HepG2 (cell line): ENCODE measurements around the gene SAMD8. TPM values are rescaled to one million over a fixed set of nuclear protein-coding genes. Genes with fewer than 3 reads are reported as not detected.
A peak's percentile ranks its signal among the peaks of the same experiment; 100 is the strongest.

Source experiments
- ATAC-seq: fragments of 200-7000 bp; cut with Tn5 transposase; 3 replicates; pipeline ENCODE4 v1.9.1; 2020; ENCODE audit warnings: mild to moderate bottlenecking, moderate library complexity
- BruUV-seq: library from RNA; stranded (reverse); fragments of 400-500 nt; replicated peaks from 2 replicates; lab custom pipeline; 2021; lab: Mats Ljungman, UMichigan
- CTCF ChIA-PET: fragments of 300-600 bp; formaldehyde crosslinking; extraction: SDS; loops from one replicate; lab custom pipeline; 2021; ENCODE audit warnings: low total read pairs, inconsistent platforms, low intra/inter-chr PET ratio; lab: Yijun Ruan, JAX
- POLR2A ChIA-PET: fragments of 350-600 bp; sonication (Branson Sonifier 250); formaldehyde crosslinking; loops from one replicate; lab custom pipeline; 2020; ENCODE audit warnings: antibody characterized with exemption, inconsistent platforms; lab: Yijun Ruan, JAX
- DNase-seq: peaks from one replicate; pipeline ENCODE4 v3.0.0-alpha.2; 2015; ENCODE audit warnings: low spot score
- FAIRE-seq: peaks from 3 replicates; lab custom pipeline; 2011; peaks lifted over from hg19 to GRCh38; lab: Jason Lieb, UNC
- H2AFZ ChIP-seq: one replicate; pipeline ENCODE4 v1.6.1; 2011; ENCODE audit warnings: low read length, inconsistent platforms
- H3K27ac ChIP-seq: fragments of 300-600 bp; 3 replicates; pipeline ENCODE4 v1.8.0; 2011; ENCODE audit warnings: mixed run types, mild to moderate bottlenecking, mixed read lengths, low read length, inconsistent platforms; ENCODE audit not compliant: insufficient read depth; ENCODE audit errors: extremely low read length
- H3K27me3 ChIP-seq, 2 experiments: fragments of 200-600 bp in 1 of 2; 2 replicates in 1 of 2; 3 replicates in 1 of 2; pipeline versions ENCODE4 v1.6.0 to v1.8.0; 2011; ENCODE audit warnings: low read length in 2 of 2, mild to moderate bottlenecking in 2 of 2, moderate library complexity in 2 of 2, inconsistent platforms in 1 of 2; ENCODE audit not compliant: insufficient read depth in 2 of 2, control insufficient read depth in 1 of 2
- H3K36me3 ChIP-seq, 2 experiments: fragments of 200-600 bp in 1 of 2; replicated peaks in 1 of 2; 2 replicates in 1 of 2; 3 replicates in 1 of 2; pipeline versions ENCODE4 v1.5.1 to v1.8.0; 2011; ENCODE audit warnings: low read length in 2 of 2, inconsistent platforms in 1 of 2; ENCODE audit not compliant: insufficient read depth in 2 of 2, control insufficient read depth in 1 of 2
- H3K4me1 ChIP-seq: 2 replicates; pipeline ENCODE4 v1.5.1; 2012; ENCODE audit warnings: low read length, inconsistent platforms; ENCODE audit not compliant: insufficient read depth
- H3K4me2 ChIP-seq: 2 replicates; pipeline ENCODE4 v1.6.0; 2011; ENCODE audit warnings: low read depth, low read length, inconsistent platforms
- H3K4me3 ChIP-seq, 3 experiments: fragments of 200-600 bp in 1 of 3; sonication (generic), shearing (Covaris generic) in 1 of 3; replicated peaks in 1 of 3; 2 replicates each; pipeline ENCODE4 v1.5.1; 2011 to 2016; ENCODE audit warnings: low read length in 3 of 3, inconsistent platforms in 2 of 3, low read depth in 2 of 3, mild to moderate bottlenecking in 2 of 3, control low read depth in 1 of 3, mixed read lengths in 1 of 3; ENCODE audit not compliant: insufficient read depth in 1 of 3
- H3K79me2 ChIP-seq: one replicate; pipeline ENCODE4 v1.6.1; 2011; ENCODE audit warnings: low read length, inconsistent platforms; ENCODE audit not compliant: insufficient read depth
- H3K9ac ChIP-seq: 2 replicates; pipeline ENCODE4 v1.6.0; 2011; ENCODE audit warnings: mild to moderate bottlenecking, low read depth, low read length, inconsistent platforms; ENCODE audit not compliant: insufficient read depth
- H3K9me3 ChIP-seq: 2 replicates; pipeline ENCODE4 v1.5.1; 2012; ENCODE audit warnings: mild to moderate bottlenecking, low read length
- H4K20me1 ChIP-seq: 2 replicates; pipeline ENCODE4 v1.6.0; 2011; ENCODE audit warnings: inconsistent platforms, mild to moderate bottlenecking, low read length, moderate library complexity; ENCODE audit not compliant: insufficient read depth
- ARNTL ChIP-seq: sonication (generic); formaldehyde crosslinking; IDR thresholded peaks from 2 replicates; pipeline ENCODE4 v1.4.0; 2020; ENCODE audit warnings: mild to moderate bottlenecking, missing genetic modification reagents
- CC2D1A ChIP-seq: sonication (generic); formaldehyde crosslinking; IDR thresholded peaks from 2 replicates; pipeline ENCODE4 v1.8.1; 2023; ENCODE audit warnings: mild to moderate bottlenecking, missing genetic modification reagents
- GLI4 ChIP-seq: sonication (generic); formaldehyde crosslinking; IDR thresholded peaks from 2 replicates; pipeline ENCODE4 v1.5.1; 2020; ENCODE audit warnings: missing genetic modification reagents, mild to moderate bottlenecking, moderate library complexity, borderline replicate concordance
- HDAC2 ChIP-seq: sonication (generic); formaldehyde crosslinking; IDR thresholded peaks from 2 replicates; pipeline ENCODE4 v1.4.0; 2020; ENCODE audit warnings: missing genetic modification reagents
- KAT2B ChIP-seq: fragments of 150-350 bp; IDR thresholded peaks from 2 replicates; pipeline ENCODE4 v1.6.1; 2014; ENCODE audit warnings: low read depth, low read length, borderline replicate concordance
- MEIS2 ChIP-seq: sonication (generic); formaldehyde crosslinking; IDR thresholded peaks from 2 replicates; pipeline ENCODE4 v1.9.0; 2021; ENCODE audit warnings: mild to moderate bottlenecking, missing genetic modification reagents
- NR2F2 ChIP-seq: IDR thresholded peaks from 2 replicates; pipeline ENCODE4 v1.6.1; 2012; ENCODE audit warnings: low read depth, inconsistent platforms, borderline replicate concordance
- POGK ChIP-seq: sonication (generic); formaldehyde crosslinking; conservative IDR thresholded peaks from 2 replicates; pipeline ENCODE4 v1.8.0; 2022; ENCODE audit warnings: mild to moderate bottlenecking, moderate library complexity, missing genetic modification reagents
- REPIN1 ChIP-seq: sonication (generic); formaldehyde crosslinking; IDR thresholded peaks from 2 replicates; pipeline ENCODE4 v1.8.0; 2022; ENCODE audit warnings: missing genetic modification reagents, low read depth, mild to moderate bottlenecking, borderline replicate concordance
- SAP130 ChIP-seq: IDR thresholded peaks from 2 replicates; pipeline ENCODE4 v1.6.1; 2016; ENCODE audit warnings: low read depth
- SMYD3 ChIP-seq: sonication (generic); formaldehyde crosslinking; IDR thresholded peaks from 2 replicates; pipeline ENCODE4 v1.8.1; 2023; ENCODE audit warnings: mild to moderate bottlenecking, missing genetic modification reagents
- SOX5 ChIP-seq: IDR thresholded peaks from 2 replicates; pipeline ENCODE4 v1.6.1; 2016; ENCODE audit warnings: borderline replicate concordance
- ZBTB14 ChIP-seq: sonication (generic); formaldehyde crosslinking; IDR thresholded peaks from 2 replicates; pipeline ENCODE4 v1.4.0; 2020; ENCODE audit warnings: missing genetic modification reagents
- ZBTB43 ChIP-seq: sonication (generic); formaldehyde crosslinking; conservative IDR thresholded peaks from 2 replicates; pipeline ENCODE4 v1.4.0; 2020; ENCODE audit warnings: missing genetic modification reagents
- ZNF83 ChIP-seq: sonication (generic); formaldehyde crosslinking; IDR thresholded peaks from 2 replicates; pipeline ENCODE4 v1.4.0; 2020; ENCODE audit warnings: missing genetic modification reagents, mild to moderate bottlenecking, borderline replicate concordance
- ZNF891 ChIP-seq: sonication (generic); formaldehyde crosslinking; IDR thresholded peaks from 2 replicates; pipeline ENCODE4 v1.5.0; 2020; ENCODE audit warnings: mild to moderate bottlenecking, missing genetic modification reagents
- WGBS: methylation state at CpG from one replicate; pipeline ENCODE4 v1.1.6; 2017; ENCODE audit warnings: low lambda C conversion rate; 5-methylcytosine and 5-hydroxymethylcytosine counted together
- in situ Hi-C: cut with HindIII; loops from 2 replicates; pipeline ENCODE4 v1.10.0; 2017; ENCODE audit warnings: low pct_unique_long_range_greater_than_20kb; ENCODE audit not compliant: extremely low pct_ligation_motif_present
- intact Hi-C: fragments of 100-400 bp; cut with micrococcal nuclease; formaldehyde crosslinking; loops from one replicate; pipeline ENCODE4 v1.10.0; 2022; ENCODE audit not compliant: unreplicated experiment
- polyA plus RNA-seq, 8 experiments: library from polyadenylated mRNA; depleted of rRNA in 3 of 8; stranded (reverse) in 7 of 8; unstranded in 1 of 8; fragments of >200 nt; fragmentation: Illumina TruSeq in 4 of 8; extraction: Trizol in 4 of 8; gene quantifications; 2 replicates each; pipeline versions ENCODE4 v1.2.1 to v1.2.3, GENCODE V29; 2011 to 2016; ENCODE audit warnings: low read depth in 4 of 8, missing spikeins in 1 of 8, mixed read lengths in 1 of 8; ENCODE audit not compliant: insufficient read depth in 1 of 8
- total RNA-seq, 5 experiments: library from RNA; depleted of rRNA; stranded (reverse); fragments of >200 nt; fragmentation: Illumina TruSeq; extraction: Trizol; gene quantifications; 2 replicates each; pipeline ENCODE4 v1.2.3, GENCODE V29; 2016; ENCODE audit warnings: low read depth in 1 of 5
- TF ChIP-seq, protein P1 (sequence below): sonication (generic); formaldehyde crosslinking; IDR thresholded peaks from 2 replicates; pipeline ENCODE4 v1.5.0; 2020; ENCODE audit warnings: mild to moderate bottlenecking, missing genetic modification reagents, borderline replicate concordance

SAMD8 gene
- total and polyA plus RNA-seq, 2 of the 13 experiments (the other 11 are each of a cell fraction or from before 2014, with no cell fraction given), result 10.4 to 13.2 TPM

GRCh38 chr10:75168275-75168674 lies 56.8 kb downstream of the SAMD8 start:
- in situ Hi-C loops (no loop called here), intact Hi-C loops (loop anchor here (1.0 to 2.0 kb wide), 2 partner anchors 21 to 43 kb away; no protein-coding TSS in a partner anchor)
- Histone ChIP-seq H3K79me2 (peaks cover 2% of the 10 kb centered on the region), H2AFZ (no peak overlapping the region), H4K20me1 (no peaks in the 10 kb centered on the region), H3K4me3 (no peak overlapping the region), H3K4me1 (peaks cover 51% of the 10 kb centered on the region), H3K36me3 (peaks cover 3 to 4% of the 10 kb centered on the region in 2 experiments; a peak in 3 of 5 replicates), H3K4me2 (peak overlapping the region; percentile 43), H3K9ac (no peak overlapping the region), H3K27me3 (no peaks in the 10 kb centered on the region), H3K27ac (peak overlapping the region; percentile 53), H3K9me3 (no peaks in the 10 kb centered on the region)
- ChIA-PET POLR2A (interaction anchor here (0.9 to 1.8 kb wide), 4 partner anchors 20 to 57 kb away, joined by 3 to 5 read pairs (median 4); partner anchors contain the start of gene SAMD8), CTCF (no interaction called here)
- DNase-seq, result peak; percentile 90
- ATAC-seq, result peak; percentile 91
- peak; percentile 86 for FAIRE-seq
- BruUV-seq, result no TSS peak
- 0% methylated on average over 6 of the region's 6 CpGs for WGBS
- no peak for TF ChIP-seq REPIN1 (CRISPR knock-in tag)
- peak; percentile 80; the same call in 1 of the 2 replicates for TF ChIP-seq SOX5 (CRISPR knock-in tag)
- no peak for TF ChIP-seq ZBTB14
- TF ChIP-seq ZBTB43 (CRISPR knock-in tag), result no peak
- TF ChIP-seq ZNF891 (CRISPR knock-in tag), result no peak
- no peak for TF ChIP-seq ZNF83 (CRISPR knock-in tag)
- TF ChIP-seq KAT2B, result peak; percentile 11; the same call in 1 of the 2 replicates
- TF ChIP-seq ARNTL (CRISPR knock-in tag), result no peak
- TF ChIP-seq NR2F2, result peak; percentile 87
- TF ChIP-seq SMYD3 (CRISPR knock-in tag), result no peak
- TF ChIP-seq CC2D1A, result no peak
- TF ChIP-seq HDAC2, result peak; percentile 87
- no peak for TF ChIP-seq POGK (CRISPR knock-in tag)
- TF ChIP-seq, protein P1, sequence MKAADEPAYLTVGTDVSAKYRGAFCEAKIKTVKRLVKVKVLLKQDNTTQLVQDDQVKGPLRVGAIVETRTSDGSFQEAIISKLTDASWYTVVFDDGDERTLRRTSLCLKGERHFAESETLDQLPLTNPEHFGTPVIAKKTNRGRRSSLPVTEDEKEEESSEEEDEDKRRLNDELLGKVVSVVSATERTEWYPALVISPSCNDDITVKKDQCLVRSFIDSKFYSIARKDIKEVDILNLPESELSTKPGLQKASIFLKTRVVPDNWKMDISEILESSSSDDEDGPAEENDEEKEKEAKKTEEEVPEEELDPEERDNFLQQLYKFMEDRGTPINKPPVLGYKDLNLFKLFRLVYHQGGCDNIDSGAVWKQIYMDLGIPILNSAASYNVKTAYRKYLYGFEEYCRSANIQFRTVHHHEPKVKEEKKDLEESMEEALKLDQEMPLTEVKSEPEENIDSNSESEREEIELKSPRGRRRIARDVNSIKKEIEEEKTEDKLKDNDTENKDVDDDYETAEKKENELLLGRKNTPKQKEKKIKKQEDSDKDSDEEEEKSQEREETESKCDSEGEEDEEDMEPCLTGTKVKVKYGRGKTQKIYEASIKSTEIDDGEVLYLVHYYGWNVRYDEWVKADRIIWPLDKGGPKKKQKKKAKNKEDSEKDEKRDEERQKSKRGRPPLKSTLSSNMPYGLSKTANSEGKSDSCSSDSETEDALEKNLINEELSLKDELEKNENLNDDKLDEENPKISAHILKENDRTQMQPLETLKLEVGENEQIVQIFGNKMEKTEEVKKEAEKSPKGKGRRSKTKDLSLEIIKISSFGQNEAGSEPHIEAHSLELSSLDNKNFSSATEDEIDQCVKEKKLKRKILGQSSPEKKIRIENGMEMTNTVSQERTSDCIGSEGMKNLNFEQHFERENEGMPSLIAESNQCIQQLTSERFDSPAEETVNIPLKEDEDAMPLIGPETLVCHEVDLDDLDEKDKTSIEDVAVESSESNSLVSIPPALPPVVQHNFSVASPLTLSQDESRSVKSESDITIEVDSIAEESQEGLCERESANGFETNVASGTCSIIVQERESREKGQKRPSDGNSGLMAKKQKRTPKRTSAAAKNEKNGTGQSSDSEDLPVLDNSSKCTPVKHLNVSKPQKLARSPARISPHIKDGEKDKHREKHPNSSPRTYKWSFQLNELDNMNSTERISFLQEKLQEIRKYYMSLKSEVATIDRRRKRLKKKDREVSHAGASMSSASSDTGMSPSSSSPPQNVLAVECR, result no peak
- TF ChIP-seq SAP130, result peak; percentile 59
- TF ChIP-seq MEIS2 (CRISPR knock-in tag), result peak; percentile 51; the same call in 1 of the 2 replicates
- TF ChIP-seq GLI4 (CRISPR knock-in tag), result no peak
